ENCODE data around the gene EHBP1.

Gene EHBP1

DNA sequence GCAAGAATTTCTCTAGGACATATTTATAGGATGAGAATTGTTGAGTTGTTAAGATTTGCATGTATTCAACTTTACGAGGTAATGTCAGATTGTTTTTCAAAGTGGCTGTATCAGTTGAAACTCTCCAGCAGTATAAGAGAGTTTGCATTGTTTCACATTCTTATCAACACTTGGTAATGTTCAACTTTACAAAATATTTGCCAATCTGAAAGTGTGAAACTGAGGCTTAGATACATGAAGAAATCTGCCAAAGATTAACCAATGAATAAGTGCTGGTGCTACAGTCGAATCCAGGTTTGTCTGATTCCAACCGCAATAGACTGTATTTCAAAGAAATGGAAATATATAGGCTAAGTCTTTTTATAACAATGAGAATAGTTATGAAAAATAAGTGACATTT, 117.0 kb downstream of the EHBP1 start:
- no peak for DNase-seq (ENCODE audit: low spot score)

DNA sequence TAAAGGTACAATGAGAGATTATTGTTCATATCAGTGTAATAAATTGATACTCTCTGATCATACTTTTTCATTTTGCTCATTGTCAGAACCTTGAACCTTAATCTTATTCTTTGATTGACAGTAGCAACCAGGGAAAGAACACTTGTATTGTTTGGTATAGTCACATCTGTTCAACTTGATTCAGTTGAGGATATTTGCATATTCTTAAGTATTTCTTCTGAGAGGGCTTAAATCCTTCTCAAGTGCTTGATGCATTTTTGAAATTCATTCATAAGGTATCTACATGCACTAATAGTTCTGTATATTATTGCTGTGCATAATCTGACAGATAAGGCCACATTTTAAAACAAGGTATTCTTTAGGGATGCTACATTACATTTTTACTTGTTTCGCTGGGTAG, 118.9 kb downstream of the EHBP1 start:
- no peak for DNase-seq (ENCODE audit: low spot score)

DNA sequence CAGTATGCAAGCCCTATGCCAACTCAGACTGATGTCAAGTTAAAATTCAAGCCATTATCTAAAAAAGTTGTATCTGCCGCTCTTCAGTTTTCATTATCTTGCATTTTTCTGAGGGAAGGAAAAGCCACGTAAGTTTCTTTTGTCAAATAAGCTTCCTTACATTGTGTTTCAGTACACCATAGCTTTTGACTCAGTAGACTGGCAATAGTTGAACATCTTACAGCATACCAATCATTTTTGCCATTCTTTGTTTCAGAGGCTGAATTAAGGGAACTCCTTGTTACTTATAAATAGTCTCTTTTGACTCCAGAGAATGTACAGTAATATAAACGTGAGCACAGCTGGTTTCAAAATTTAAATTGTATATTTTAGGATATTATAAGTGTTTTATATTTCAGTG, 120.6 kb downstream of the EHBP1 start:
- no peak for DNase-seq (ENCODE audit: low spot score)

DNA sequence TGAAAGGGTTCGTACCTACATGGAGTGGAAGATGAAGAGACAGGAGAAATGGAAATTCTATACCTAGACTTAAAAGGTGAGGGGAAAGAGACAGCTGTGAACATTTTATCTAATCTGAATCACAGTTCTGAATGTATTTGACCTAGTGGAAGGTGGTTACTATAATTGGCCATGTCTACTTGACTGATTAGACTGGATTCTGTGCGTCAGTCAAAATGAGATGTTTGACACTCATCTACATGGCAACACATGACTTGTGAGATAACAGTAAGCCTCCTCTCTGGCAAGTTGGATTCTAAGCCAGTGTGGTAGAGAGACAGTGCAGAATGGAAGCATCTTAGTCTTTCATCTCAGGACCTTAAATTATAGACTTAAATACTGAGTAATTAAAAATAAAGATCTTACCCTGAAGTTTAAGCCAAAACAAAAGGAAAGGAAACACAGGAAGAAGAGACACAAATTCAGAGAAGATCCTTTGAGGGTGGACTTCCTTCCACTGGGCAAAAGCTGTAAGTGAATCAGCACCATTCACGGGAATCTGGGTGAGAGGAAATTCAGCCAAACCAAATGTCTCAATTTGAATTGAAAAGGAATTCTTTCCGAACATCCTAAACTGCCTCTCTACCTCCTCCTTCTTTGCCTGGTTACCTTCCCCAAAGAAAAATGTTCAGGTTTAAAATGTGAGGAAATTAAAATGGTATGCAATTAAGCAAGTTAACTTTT, 121.6 kb downstream of the EHBP1 start:
- no peak for DNase-seq (ENCODE audit: low spot score)

DNA sequence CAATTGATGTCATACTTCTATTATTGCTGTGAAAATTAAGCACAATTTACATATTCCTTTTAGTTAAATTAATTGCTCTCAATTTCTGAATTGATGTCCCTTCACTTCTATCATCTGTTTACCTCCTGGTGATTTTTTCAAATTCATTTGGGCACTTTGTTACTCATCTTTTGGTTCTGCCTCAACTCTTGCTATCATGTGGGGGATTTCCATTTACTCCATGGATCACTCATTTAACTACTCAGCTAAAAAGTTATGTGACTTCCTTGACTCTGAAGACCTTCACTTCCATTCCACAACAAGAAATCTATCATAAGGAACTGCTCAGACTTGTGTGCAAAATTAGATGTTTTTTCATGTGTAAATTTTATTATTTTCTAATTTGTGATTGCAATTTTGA, 126.2 kb downstream of the EHBP1 start:
- DNase-seq (ENCODE audit: low spot score): no peak

DNA sequence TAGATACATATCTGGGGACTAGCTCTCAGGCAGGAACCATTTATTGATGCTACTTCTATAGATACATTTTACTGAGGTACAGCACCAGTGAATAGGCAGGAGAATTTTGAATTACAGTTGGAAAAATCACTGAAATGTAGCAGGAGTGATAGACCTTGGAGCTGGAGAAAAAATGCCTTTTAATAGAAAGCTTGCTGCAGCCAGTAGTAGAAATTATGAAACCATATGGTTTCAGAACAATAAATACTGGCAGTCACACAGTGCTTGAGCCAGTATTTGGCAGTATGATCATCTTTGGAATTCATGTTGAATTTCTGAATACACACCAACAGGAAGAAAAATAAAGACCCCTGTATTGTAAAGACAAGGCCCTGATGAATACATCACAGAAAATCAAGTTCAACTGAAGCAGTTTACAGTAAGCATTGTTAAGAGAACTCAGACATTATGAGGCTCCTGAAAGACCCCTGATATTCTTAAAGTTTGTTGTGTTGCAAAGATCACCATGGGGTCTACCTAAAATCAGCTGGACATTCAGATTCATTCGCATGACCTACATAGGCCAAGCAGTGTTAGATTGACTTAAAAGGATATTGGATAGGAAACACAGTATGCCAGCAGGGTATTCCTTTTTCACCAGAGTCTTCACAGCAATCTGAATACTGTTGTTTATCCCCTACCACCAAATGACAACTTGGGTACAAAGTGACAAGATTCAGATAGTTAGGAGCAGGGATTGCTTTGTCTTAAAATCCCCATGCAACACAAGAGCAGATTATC, 139.0 kb downstream of the EHBP1 start:
- DNase-seq (ENCODE audit: low spot score): no peak

DNA sequence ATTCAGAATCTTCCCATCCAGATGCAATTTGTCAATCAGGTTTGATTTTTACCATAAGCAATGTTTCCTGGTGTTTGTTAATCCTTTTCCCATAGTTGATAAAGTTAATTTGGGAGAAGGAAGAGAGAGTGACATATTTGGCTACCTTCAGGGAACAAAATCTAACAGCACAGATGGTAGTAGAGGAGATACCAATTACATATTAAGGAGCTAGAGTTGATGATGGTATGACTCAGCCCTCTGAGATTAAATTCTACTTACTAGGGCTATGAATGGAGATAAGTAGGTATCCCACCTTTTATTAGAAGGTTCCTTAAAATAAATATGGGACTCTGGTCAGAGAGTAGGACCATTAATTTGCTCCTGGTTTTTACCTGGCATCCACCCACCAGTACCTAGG, 139.7 kb downstream of the EHBP1 start:
- DNase-seq (ENCODE audit: low spot score): no peak

DNA sequence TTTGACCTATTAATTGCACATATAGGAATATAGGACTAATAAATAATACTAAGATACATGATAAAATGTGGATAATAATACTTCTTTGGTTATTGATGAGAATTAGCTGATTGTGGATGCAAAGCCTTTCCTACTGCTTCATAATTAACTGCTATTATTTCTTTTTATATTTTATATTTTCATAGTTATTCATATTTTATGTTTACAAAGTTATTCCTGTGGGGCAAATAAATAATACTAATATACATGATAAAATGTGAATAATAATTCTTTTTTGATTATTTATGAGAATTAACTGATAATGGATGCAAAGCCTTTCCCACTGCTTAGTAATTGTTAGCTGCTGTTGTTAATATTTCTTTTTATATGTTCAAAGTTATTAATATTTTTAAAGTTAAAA, 146.7 kb downstream of the EHBP1 start:
- no peak for DNase-seq (ENCODE audit: low spot score)

DNA sequence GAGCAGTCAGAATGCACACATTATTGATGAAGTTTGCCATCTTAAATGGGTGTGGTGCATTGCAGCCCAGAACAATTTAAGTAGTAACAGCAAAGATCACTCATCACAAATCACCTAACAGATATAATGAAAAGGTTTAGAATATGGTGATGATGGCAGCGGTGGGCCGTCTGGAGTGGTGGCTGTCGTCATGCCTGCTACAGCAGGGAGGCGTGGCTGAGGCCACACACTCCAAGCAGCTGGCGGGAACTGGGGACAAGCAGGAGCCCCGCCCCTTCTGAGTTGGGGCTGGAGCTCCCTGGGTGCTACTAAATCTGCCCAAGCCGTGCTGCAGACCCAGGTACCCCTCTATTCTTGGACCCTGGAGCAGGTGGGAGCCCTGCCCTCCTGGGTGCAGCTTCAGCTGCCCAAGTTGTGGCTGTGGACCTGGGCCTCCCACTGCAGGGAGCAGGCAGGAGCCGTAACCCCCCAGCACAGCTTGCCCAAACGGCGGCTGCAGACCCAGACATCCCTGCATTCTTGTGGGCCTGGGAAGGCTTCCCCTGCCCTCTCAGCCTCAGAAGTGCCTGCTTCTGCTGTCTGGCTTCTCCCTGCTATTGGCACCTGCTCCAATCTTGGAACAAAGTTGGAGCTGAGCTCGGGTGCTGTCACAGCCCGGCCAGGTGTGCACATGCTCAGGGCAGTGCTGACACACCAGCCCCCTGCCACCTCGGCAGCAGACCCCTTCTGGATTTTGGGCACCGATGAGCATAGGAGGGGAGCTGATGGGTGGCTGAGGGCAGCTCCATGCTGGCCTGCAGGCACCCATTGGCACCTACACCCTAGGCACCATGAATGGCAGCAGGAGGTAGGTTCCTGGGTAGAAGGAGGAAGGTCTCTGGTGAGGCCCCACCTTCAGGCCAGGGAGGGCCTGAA, 149.3 kb downstream of the EHBP1 start:
- no peak for DNase-seq (ENCODE audit: low spot score)

DNA sequence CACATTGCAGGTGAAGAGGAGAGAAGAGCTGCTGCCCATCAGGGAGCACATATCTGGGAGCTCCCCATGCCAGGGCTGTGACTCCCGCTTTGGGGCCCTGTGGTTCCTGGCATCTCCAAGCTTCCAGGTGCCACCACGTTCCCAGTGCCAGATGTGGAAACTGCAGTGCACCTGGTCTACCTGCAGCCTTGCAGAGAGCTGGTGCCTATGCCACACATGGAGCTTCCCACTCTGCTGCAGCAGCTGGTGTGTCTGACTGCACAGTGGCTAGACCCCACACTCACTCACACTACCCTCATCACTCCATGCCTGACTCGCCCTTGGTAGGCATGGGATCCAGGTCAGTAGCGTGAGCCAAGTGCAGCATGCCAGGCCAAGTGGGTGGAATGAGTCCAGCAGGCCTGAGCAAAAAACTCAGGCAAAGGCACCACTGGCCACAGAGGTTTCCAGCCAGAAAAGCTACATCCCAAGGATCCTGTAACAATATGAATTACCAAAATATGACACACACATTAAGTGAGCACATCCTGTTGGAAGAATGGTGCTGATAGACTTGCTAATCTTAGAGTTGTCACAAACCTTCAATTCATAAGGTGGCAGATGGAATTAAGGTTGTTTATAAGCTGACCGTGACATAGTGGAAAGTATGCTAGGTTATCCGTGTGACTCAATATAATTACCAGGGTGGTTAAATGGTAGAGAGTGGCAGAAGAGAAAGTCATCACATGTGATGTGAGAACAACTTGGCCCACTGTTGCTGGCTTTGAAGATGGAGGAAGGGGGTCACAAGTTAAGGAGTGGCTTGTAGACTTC, 150.9 kb downstream of the EHBP1 start:
- DNase-seq (ENCODE audit: low spot score): no peak

DNA sequence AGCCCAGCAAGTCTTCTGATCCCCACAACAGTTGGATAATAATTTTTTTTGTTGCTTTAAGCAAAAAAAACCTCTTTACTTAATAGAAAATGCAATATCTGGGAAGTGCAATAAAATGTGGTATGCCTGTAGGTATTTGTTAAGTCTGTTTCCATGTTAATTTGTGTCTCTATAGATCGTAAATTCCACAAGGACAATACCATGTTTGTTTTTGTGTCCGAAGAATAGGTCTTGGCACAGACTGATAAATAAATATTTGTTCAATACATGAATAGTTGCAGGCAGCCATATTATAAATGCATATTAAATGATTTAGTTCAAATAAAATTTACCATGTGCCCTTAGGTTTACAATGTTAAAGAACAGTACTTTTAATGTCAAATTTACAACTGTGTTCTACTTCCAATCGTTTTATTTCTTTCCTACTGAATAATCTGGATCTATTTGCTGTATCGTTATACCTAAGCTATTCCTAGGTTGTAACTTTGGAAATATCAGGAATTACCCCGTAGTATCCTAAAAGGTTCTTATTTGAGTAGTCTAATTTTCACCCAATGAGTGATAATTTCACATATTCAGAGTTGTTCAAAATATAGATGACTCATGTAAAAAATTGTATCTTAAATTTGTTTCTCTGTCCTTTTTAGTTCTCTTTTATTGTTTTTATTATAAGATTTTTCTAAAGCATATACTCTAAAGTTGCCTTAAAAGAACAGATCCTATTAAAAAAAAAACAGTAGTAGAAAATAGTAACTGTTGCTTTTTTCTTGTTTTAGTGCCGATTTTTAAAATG, 151.8 kb downstream of the EHBP1 start:
- no peak for DNase-seq (ENCODE audit: low spot score)

DNA sequence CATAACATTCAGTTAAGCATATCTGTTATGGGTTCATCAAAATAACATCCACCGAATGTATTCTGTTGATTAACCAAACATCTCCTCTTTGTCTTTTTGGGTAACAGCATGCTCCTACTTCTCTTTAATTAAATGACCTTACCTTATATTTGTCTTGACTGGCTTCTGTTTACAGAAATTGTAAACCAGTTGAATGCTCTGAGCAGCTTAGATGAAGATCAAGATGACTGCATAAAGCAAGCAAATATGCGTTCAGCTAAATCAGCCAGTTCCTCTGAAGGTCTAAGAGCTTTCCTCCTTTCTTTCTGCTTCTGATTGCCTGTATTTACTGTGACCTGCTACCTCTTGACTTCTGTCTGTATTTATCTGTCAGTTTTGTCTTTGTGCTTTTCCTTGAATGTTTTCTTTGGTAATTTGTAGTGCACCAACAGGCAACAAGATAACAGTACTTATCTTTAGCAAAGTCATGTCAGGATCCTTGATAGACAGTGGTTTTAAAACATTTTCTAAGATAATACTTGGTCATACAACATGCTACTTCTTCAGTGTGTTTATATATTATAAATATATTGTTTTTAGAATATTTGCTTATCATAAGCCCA, 152.8 kb downstream of the EHBP1 start:
- DNase-seq (ENCODE audit: low spot score): no peak

DNA sequence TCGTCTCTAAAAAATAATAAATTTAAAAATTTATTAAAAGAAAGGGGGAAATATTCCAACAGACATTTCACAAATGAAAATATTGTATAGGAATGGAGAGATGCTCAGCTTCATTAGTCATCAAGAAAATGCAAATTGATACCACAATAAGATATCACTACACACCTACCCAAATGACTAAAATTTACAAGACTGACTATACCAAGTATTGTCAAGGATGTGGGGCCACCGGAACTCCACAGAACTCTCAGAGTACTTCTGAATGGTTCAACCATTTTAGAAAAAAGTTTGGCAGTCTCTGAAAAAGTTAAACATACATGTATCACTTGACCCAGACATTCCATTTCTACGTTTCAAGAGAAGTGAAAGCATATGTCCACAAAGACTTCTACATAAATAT, 163.4 kb downstream of the EHBP1 start:
- DNase-seq (ENCODE audit: low spot score): no peak

DNA sequence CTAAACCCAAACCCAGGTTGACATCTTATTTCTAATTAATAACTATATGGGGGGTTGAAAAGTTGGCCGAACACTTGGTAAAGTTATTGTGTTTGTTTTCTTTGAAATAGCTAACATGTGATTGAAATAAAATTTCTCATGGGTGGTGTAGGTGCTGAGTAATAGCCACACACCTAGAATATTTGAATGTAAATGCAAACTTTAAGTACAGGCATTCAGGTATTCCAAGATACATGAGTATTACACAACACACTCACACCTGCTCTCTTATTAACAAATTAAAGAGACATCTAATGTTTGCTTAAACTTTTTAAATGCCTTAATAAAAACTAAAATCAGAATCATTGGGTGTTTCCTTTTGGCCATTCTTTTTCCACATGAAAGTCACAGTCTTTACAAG, 165.5 kb downstream of the EHBP1 start:
- no peak for DNase-seq (ENCODE audit: low spot score)

DNA sequence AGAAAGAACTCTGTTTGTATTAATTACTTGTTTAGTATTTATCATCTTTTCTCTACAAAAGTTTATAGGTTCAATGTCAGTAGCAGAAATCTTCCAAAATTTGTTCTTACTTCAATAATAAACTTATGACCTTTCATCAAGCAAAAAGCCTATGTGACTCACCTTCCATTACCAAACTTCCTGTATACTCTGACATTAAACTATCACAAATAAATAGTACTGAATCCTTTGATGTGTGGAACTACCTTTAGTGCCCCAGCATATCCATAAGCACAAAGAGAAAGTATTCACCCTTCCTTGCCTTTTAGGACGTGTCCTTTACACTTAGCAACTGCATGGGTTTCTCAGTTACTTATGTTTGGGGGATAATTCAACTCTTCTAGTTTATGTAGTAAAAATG, 166.0 kb downstream of the EHBP1 start:
- no peak for DNase-seq (ENCODE audit: low spot score)

DNA sequence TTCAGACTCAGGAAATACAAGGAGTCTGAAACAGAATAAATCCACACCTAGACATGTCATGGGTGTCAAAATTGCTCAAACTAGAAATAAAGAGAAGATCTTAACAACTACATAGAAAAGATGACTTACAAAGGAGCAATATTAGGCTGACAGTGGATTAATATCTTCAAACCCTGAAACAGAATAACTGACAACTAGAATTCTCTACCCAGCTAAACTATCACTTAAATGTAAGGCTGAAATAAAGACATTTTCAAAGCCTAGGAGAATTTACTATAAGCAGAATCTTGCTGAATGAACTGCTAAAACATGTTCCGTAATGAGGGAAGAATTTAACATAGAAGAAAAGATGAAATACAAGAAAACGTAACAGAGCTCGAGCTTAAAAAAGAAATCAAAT, 168.1 kb downstream of the EHBP1 start:
- no peak for DNase-seq (ENCODE audit: low spot score)

DNA sequence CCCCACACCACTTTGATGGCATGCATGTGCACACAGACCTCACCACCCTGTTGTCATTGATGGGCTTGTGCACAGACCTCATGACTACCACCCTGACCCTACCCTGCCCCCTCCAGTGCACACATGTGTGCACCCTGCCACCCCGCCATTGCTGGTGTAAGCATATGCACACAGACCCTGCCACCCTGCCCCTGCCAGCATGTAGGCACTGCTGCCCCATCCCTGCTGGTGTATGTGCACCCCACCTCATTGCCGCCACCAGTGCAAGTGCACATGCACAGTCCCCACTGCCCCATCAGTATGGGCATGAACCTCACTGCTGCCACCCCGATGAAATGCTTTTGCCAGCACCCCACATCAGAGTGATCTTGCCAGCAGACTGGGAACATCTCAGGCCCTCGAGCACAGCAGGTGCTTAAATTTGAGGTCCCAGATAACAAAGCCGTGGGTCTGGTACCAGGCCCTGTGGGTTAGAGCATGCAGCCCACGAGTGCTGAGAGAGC, 169.4 kb downstream of the EHBP1 start:
- no peak for DNase-seq (ENCODE audit: low spot score)

DNA sequence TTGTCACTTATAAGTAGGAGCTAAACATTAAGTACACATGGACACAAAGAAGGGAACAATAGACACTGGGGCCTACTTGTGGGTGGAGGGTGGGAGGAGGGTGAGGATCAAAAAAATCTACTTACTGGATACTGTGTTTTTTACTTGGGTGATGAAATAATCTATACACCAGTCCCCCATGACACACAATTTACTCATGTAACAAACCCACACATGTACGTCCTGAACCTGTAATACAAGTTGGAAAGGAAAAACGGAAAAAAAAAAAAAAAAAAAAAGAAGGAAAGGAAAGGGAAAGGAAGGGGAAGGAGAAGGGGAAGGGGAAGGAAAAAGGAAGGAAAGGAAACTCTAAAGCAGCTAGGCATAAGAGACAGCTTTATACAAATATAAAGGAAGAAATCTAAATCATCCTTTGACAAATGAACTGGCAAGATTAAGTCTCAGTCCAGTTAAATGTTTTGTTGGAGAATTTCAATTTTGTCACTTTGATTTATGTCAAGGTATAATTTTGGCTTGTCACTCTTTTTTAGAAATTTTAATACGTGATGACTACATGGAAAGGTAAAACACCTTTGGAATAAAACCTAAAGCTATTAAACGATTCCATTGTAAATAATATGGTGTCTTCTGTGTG, 175.8 kb downstream of the EHBP1 start:
- no peak for DNase-seq (ENCODE audit: low spot score)

DNA sequence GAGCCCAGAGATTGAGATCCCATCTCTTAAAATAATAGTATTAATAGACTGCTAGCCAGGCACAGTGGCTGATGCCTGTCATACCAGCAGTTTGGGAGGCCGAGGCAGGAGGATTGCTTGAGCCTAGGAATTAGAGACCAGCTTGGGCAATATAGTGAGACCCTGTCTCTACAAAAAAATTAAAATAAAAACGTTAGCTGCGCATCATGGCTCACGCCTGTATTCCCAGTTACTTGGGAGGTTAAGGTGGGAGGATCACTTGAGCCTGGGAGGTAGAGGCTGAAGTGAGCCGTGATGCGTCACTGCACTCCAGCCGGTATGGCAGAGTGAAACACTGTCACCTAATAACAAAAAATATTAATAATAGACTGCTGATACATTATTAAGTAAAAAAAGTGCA, 178.1 kb downstream of the EHBP1 start:
- DNase-seq (ENCODE audit: low spot score): no peak

DNA sequence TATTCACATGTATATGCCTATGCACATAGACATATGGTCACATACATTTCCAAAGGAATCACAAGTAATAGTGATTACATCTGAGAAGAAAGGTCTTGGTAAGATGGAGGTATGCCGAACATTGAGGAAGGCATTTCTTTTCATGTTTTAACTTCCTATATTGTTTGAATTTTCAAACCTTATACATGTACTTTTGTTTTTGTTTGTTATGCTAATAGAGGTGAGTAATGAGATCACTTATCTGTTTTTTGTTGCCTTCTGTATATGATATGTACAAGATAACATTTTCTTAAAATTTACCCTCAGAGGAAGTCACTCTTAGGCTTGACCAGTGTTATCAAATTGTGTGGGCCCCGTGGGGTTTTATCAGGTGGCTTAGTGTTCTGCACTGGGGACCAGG, 178.6 kb downstream of the EHBP1 start:
- DNase-seq (ENCODE audit: low spot score): no peak
